Trophoblast cell (in vitro differentiated cells and primary cell): Measurements from ENCODE around the gene CD300E.
A peak's percentile ranks its signal among the peaks of the same experiment; 100 is the strongest.

Experiments
- DNase-seq, 2 donors: peaks; one replicate each; pipeline ENCODE4 v3.0.0-alpha.2; 2016
- H2AFZ ChIP-seq: 2 replicates; pipeline ENCODE4 v1.6.1; 2013; ENCODE audit warnings: low read length, moderate library complexity, mild to moderate bottlenecking; ENCODE audit not compliant: insufficient read depth, poor library complexity
- H2AK5ac ChIP-seq: 2 replicates; pipeline ENCODE4 v1.6.1; 2013; ENCODE audit warnings: mild to moderate bottlenecking, low read length
- H2BK120ac ChIP-seq: 2 replicates; pipeline ENCODE4 v1.6.1; 2013; ENCODE audit warnings: low read length, mild to moderate bottlenecking, moderate library complexity; ENCODE audit not compliant: insufficient read depth, poor library complexity
- H2BK12ac ChIP-seq: 2 replicates; pipeline ENCODE4 v1.6.1; 2013; ENCODE audit warnings: mild to moderate bottlenecking, low read length, moderate library complexity
- H2BK5ac ChIP-seq: 2 replicates; pipeline ENCODE4 v1.6.1; 2013; ENCODE audit warnings: low read length, low read depth, moderate library complexity, mild to moderate bottlenecking; ENCODE audit not compliant: poor library complexity
- H3K14ac ChIP-seq: 2 replicates; pipeline ENCODE4 v1.6.1; 2013; ENCODE audit warnings: mild to moderate bottlenecking, low read length
- H3K18ac ChIP-seq: 2 replicates; pipeline ENCODE4 v1.6.1; 2013; ENCODE audit warnings: mild to moderate bottlenecking, low read length
- H3K23ac ChIP-seq: 2 replicates; pipeline ENCODE4 v1.6.1; 2013; ENCODE audit warnings: low read length
- H3K27ac ChIP-seq: 2 replicates; pipeline ENCODE4 v1.5.1; 2013; ENCODE audit warnings: low read depth, mild to moderate bottlenecking, inconsistent platforms, low read length, moderate library complexity
- H3K27me3 ChIP-seq: 2 replicates; pipeline ENCODE4 v1.6.1; 2013; ENCODE audit warnings: inconsistent platforms, mild to moderate bottlenecking, low read length, moderate library complexity; ENCODE audit not compliant: insufficient read depth
- H3K36me3 ChIP-seq, 2 experiments: 1 replicate in 1 of 2; 2 replicates in 1 of 2; pipeline ENCODE4 v1.6.1; 2013; ENCODE audit warnings: low read length in 2 of 2, mild to moderate bottlenecking in 2 of 2, moderate library complexity in 1 of 2; ENCODE audit not compliant: insufficient read depth in 2 of 2, control insufficient read depth in 1 of 2
- H3K4ac ChIP-seq: 2 replicates; pipeline ENCODE4 v1.6.1; 2013; ENCODE audit warnings: low read depth, mild to moderate bottlenecking, low read length, moderate library complexity
- H3K4me1 ChIP-seq, 2 experiments: 1 replicate in 1 of 2; 2 replicates in 1 of 2; pipeline ENCODE4 v1.6.1; 2013; ENCODE audit warnings: low read length in 2 of 2, mild to moderate bottlenecking in 2 of 2, moderate library complexity in 1 of 2; ENCODE audit not compliant: insufficient read depth in 2 of 2, control insufficient read depth in 1 of 2
- H3K4me2 ChIP-seq: 2 replicates; pipeline ENCODE4 v1.6.1; 2013; ENCODE audit warnings: inconsistent platforms, mild to moderate bottlenecking, low read length, moderate library complexity
- H3K4me3 ChIP-seq: 2 replicates; pipeline ENCODE4 v1.5.1; 2013; ENCODE audit warnings: mild to moderate bottlenecking, low read depth, low read length, inconsistent platforms
- H3K79me1 ChIP-seq: one replicate; pipeline ENCODE4 v1.6.1; 2013; ENCODE audit warnings: low read length
- H3K79me2 ChIP-seq: 2 replicates; pipeline ENCODE4 v1.6.1; 2013; ENCODE audit warnings: low read length, mild to moderate bottlenecking; ENCODE audit not compliant: control insufficient read depth, insufficient read depth, poor library complexity
- H3K9ac ChIP-seq: 2 replicates; pipeline ENCODE4 v1.6.1; 2013; ENCODE audit warnings: mild to moderate bottlenecking, low read length
- H3K9me3 ChIP-seq: 2 replicates; pipeline ENCODE4 v1.6.1; 2013; ENCODE audit warnings: low read depth, mild to moderate bottlenecking, control low read depth, inconsistent platforms, low read length; ENCODE audit not compliant: insufficient read depth
- H4K12ac ChIP-seq: 2 replicates; pipeline ENCODE4 v1.6.1; 2013; ENCODE audit warnings: low read depth, mild to moderate bottlenecking, low read length, moderate library complexity
- H4K8ac ChIP-seq: 2 replicates; pipeline ENCODE4 v1.6.1; 2013; ENCODE audit warnings: low read depth, mild to moderate bottlenecking, low read length, moderate library complexity
- H4K91ac ChIP-seq: one replicate; pipeline ENCODE4 v1.6.1; 2013; ENCODE audit warnings: low read depth, mild to moderate bottlenecking, low read length, moderate library complexity
- WGBS: extraction: QIAGEN DNeasy Blood & Tissue Kit; methylation state at CpG from one replicate; pipeline ENCODE4 v1.1.7; 2013; ENCODE audit warnings: missing lambda C conversion rate; ENCODE audit not compliant: insufficient read length, insufficient coverage; ENCODE audit errors: extremely low coverage; 5-methylcytosine and 5-hydroxymethylcytosine counted together

The CD300E gene

GRCh38 chr17:74641958-74642298 lies 18.4 kb upstream of the CD300E start:
- H3K36me3 ChIP-seq = no peaks in the 10 kb centered on the region
- no CpG with 5 or more reads among the region's 2 CpGs for WGBS
- no peak overlapping the region for H2BK12ac ChIP-seq
- DNase-seq = no peak
- H3K23ac ChIP-seq = no peak overlapping the region
- H4K91ac ChIP-seq = no peak overlapping the region
- H3K14ac ChIP-seq = no peak overlapping the region
- H3K27ac ChIP-seq = no peak overlapping the region
- H3K4me3 ChIP-seq = no peak overlapping the region
- no peak overlapping the region for H4K12ac ChIP-seq
- no peaks in the 10 kb centered on the region for H3K79me2 ChIP-seq
- no peaks in the 10 kb centered on the region for H3K9me3 ChIP-seq
- H2AFZ ChIP-seq = no peak overlapping the region
- no peak overlapping the region for H2BK5ac ChIP-seq
- H2AK5ac ChIP-seq = no peak overlapping the region
- no peaks in the 10 kb centered on the region for H3K4me1 ChIP-seq
- no peak overlapping the region for H3K9ac ChIP-seq
- no peak overlapping the region for H4K8ac ChIP-seq
- no peak overlapping the region for H3K4me2 ChIP-seq
- no peak overlapping the region for H2BK120ac ChIP-seq
- no peaks in the 10 kb centered on the region for H3K27me3 ChIP-seq
- H3K18ac ChIP-seq = no peak overlapping the region
- H3K79me1 ChIP-seq = no peaks in the 10 kb centered on the region
- no peak overlapping the region for H3K4ac ChIP-seq

DNA sequence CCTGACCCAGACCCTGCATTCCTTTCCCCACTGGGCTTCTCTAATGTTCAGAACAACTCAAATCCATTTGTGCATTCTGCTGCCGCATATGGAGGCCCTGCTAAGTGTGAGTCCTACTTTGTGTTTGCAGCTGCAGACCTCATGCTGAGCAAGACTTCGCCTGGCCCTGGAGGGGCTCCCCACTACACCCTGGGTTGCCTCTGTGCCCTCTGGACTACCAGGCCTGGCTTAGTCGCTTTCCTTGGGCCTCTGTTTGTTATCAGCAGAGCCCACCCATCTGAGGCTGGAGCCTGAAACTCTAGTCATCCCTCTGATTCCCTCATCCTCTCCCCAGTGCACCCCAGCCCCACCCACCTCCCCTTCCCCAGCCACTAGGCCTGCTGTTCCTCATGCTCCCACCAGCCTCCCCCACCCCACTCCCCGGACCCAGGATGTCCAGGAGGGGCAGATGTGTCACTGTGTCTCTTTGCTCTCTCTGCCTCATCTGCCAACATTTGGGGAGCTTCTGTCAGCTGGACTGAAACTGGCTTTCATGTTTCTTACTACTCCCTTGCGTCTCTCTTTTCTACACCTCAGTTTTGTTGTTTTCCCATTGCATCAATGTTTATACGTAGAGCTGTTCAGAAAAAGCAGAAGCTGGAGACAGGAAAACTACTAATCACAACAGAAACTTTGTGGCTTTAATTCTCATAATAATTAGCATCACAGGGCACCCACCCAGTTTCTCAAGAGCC lies 17.9 kb upstream of the CD300E start:
- WGBS = no CpG with 5 or more reads among the region's 6 CpGs
- Histone ChIP-seq H3K79me1 (no peaks in the 10 kb centered on the region), H3K4me3 (no peak overlapping the region), H4K8ac (no peak overlapping the region), H3K4me1 (peaks cover 0 to 2% of the 10 kb centered on the region in 2 experiments), H2AK5ac (no peak overlapping the region), H2BK120ac (no peak overlapping the region), H4K91ac (no peak overlapping the region), H3K27me3 (no peaks in the 10 kb centered on the region), H2AFZ (no peak overlapping the region), H3K9me3 (no peaks in the 10 kb centered on the region), H3K79me2 (no peaks in the 10 kb centered on the region), H3K4ac (no peak overlapping the region), H3K36me3 (no peaks in the 10 kb centered on the region), H2BK5ac (no peak overlapping the region), H3K9ac (no peak overlapping the region), H3K4me2 (no peak overlapping the region), H4K12ac (no peak overlapping the region), H3K27ac (no peak overlapping the region), H3K23ac (no peak overlapping the region), H3K14ac (no peak overlapping the region), H2BK12ac (no peak overlapping the region), H3K18ac (no peak overlapping the region)
- peak in 1 of 2 donors; percentile 15 for DNase-seq

- no peak overlapping the region for H4K91ac ChIP-seq
- H3K18ac ChIP-seq = no peak overlapping the region
- no peaks in the 10 kb centered on the region for H3K79me1 ChIP-seq
- no peak overlapping the region for H4K8ac ChIP-seq
- no peak overlapping the region for H3K4ac ChIP-seq
- H2AK5ac ChIP-seq = no peak overlapping the region
- peak in 1 of 2 donors; percentile 18 for DNase-seq
- H2BK120ac ChIP-seq = no peak overlapping the region
- H4K12ac ChIP-seq = no peak overlapping the region
- no peak overlapping the region for H3K23ac ChIP-seq
- no peak overlapping the region for H2BK12ac ChIP-seq
- H3K36me3 ChIP-seq = no peaks in the 10 kb centered on the region
- no peak overlapping the region for H3K9ac ChIP-seq
- no peaks in the 10 kb centered on the region for H3K9me3 ChIP-seq
- peaks cover 5 to 8% of the 10 kb centered on the region in 2 experiments for H3K4me1 ChIP-seq
- no peaks in the 10 kb centered on the region for H3K27me3 ChIP-seq
- H2AFZ ChIP-seq = no peak overlapping the region
- WGBS = no CpG with 5 or more reads among the region's 10 CpGs
- no peak overlapping the region for H3K4me2 ChIP-seq
- no peaks in the 10 kb centered on the region for H3K79me2 ChIP-seq
- H3K4me3 ChIP-seq = no peak overlapping the region
- no peak overlapping the region for H3K14ac ChIP-seq
- no peak overlapping the region for H2BK5ac ChIP-seq
- H3K27ac ChIP-seq = no peak overlapping the region
Measured at GRCh38 chr17:74639704-74640151, 16.2 kb upstream of the CD300E start.

- H3K18ac ChIP-seq = no peak overlapping the region
- H4K12ac ChIP-seq = no peak overlapping the region
- H3K9ac ChIP-seq = no peak overlapping the region
- no peak overlapping the region for H2BK12ac ChIP-seq
- no peak overlapping the region for H3K4me3 ChIP-seq
- H2AFZ ChIP-seq = no peak overlapping the region
- no peak overlapping the region for H4K8ac ChIP-seq
- H3K4ac ChIP-seq = no peak overlapping the region
- H3K9me3 ChIP-seq = no peaks in the 10 kb centered on the region
- H3K4me1 ChIP-seq = peaks cover 8 to 11% of the 10 kb centered on the region in 2 experiments
- no peak overlapping the region for H3K23ac ChIP-seq
- no peak overlapping the region for H3K4me2 ChIP-seq
- no peak for DNase-seq
- H3K14ac ChIP-seq = no peak overlapping the region
- WGBS = no CpG with 5 or more reads among the region's 2 CpGs
- no peak overlapping the region for H4K91ac ChIP-seq
- H2BK120ac ChIP-seq = no peak overlapping the region
- no peak overlapping the region for H2AK5ac ChIP-seq
- H3K79me2 ChIP-seq = no peaks in the 10 kb centered on the region
- H3K79me1 ChIP-seq = no peaks in the 10 kb centered on the region
- no peaks in the 10 kb centered on the region for H3K27me3 ChIP-seq
- H3K36me3 ChIP-seq = no peaks in the 10 kb centered on the region
- no peak overlapping the region for H3K27ac ChIP-seq
- H2BK5ac ChIP-seq = no peak overlapping the region
Measured at GRCh38 chr17:74637926-74638325, 14.4 kb upstream of the CD300E start.
